ENCODE results near the gene FHIT. TPM values are rescaled to one million over a fixed set of nuclear protein-coding genes. Genes with fewer than 3 reads are reported as not detected.

Gene FHIT
- total and polyA plus RNA-seq, 4 donors: 6.9 to 16.5 (median 9.9) TPM

GRCh38 chr3:59728587-59728908 is 1522.7 kb downstream of the FHIT start:
- Histone ChIP-seq H3K4me3 (ENCODE audit: low read depth, low read length) (no peak overlapping the region), H3K9me3 (ENCODE audit: control insufficient read depth, insufficient read depth, low read length) (no peaks in the 10 kb centered on the region), H3K36me3 (ENCODE audit: control insufficient read depth, insufficient read depth, low read length) (no peaks in the 10 kb centered on the region), H3K4me1 (ENCODE audit: control insufficient read depth, insufficient read depth, low read length) (no peaks in the 10 kb centered on the region), H3K27ac (ENCODE audit: low read depth, low read length) (no peak overlapping the region), H3K27me3 (ENCODE audit: control insufficient read depth, insufficient read depth, low read length) (no peaks in the 10 kb centered on the region)
- DNase-seq (ENCODE audit: low read depth in 4 of 6, low spot score in 6 of 6): no peak

DNA sequence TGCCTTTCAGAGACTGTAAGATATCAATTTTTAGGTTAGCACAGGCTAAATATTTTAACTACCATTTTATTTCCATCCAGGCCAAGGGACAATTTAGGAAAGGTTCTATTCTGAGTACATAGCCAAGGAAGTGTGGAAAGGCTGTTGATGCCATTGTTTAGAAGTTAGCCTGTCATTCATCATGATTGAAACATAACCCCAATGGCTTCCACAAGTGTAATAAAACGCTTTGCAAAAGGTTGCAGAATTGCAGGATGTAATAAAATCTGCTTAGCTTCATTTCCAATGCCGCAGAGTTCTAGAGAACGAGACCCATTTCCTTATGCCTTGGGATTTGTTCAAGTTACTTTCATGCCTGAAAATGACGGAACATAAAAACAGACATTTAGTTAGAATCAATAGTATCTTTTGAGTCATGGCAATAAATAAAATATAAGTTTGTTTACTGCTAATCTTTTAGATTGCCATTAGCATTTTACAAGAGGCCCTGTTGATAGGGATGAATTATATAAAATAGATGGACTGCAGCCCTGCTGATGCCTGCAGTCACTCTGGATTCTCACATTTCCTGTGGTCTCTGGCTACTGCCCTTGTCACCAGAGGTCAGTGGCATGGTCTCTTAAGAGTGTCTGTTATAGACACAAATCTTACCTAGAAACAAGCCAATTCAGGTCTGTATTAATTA is 1523.2 kb downstream of the FHIT start:
- peak in 1 of 6 donors; percentile 49 for DNase-seq (ENCODE audit: low read depth in 4 of 6, low spot score in 6 of 6)
- H3K27me3 ChIP-seq (ENCODE audit: control insufficient read depth, insufficient read depth, low read length): no peaks in the 10 kb centered on the region
- no CpG with 5 or more reads among the region's 4 CpGs for WGBS (ENCODE audit: insufficient coverage)
- H3K27ac ChIP-seq (ENCODE audit: low read depth, low read length): no peak overlapping the region
- H3K9me3 ChIP-seq (ENCODE audit: control insufficient read depth, insufficient read depth, low read length): no peaks in the 10 kb centered on the region
- H3K4me1 ChIP-seq (ENCODE audit: control insufficient read depth, insufficient read depth, low read length): no peaks in the 10 kb centered on the region
- no peaks in the 10 kb centered on the region for H3K36me3 ChIP-seq (ENCODE audit: control insufficient read depth, insufficient read depth, low read length)
- H3K4me3 ChIP-seq (ENCODE audit: low read depth, low read length): no peak overlapping the region

GRCh38 chr3:59726279-59726678 is 1525.0 kb downstream of the FHIT start:
- no peaks in the 10 kb centered on the region for H3K9me3 ChIP-seq (ENCODE audit: control insufficient read depth, insufficient read depth, low read length)
- H3K27me3 ChIP-seq (ENCODE audit: control insufficient read depth, insufficient read depth, low read length): no peaks in the 10 kb centered on the region
- DNase-seq (ENCODE audit: low read depth in 4 of 6, low spot score in 6 of 6): no peak
- no peak overlapping the region for H3K4me3 ChIP-seq (ENCODE audit: low read depth, low read length)
- WGBS (ENCODE audit: insufficient coverage): 100% methylated on average over 2 of the region's 2 CpGs
- no peaks in the 10 kb centered on the region for H3K36me3 ChIP-seq (ENCODE audit: control insufficient read depth, insufficient read depth, low read length)
- no peak overlapping the region for H3K27ac ChIP-seq (ENCODE audit: low read depth, low read length)
- H3K4me1 ChIP-seq (ENCODE audit: control insufficient read depth, insufficient read depth, low read length): no peaks in the 10 kb centered on the region

DNA sequence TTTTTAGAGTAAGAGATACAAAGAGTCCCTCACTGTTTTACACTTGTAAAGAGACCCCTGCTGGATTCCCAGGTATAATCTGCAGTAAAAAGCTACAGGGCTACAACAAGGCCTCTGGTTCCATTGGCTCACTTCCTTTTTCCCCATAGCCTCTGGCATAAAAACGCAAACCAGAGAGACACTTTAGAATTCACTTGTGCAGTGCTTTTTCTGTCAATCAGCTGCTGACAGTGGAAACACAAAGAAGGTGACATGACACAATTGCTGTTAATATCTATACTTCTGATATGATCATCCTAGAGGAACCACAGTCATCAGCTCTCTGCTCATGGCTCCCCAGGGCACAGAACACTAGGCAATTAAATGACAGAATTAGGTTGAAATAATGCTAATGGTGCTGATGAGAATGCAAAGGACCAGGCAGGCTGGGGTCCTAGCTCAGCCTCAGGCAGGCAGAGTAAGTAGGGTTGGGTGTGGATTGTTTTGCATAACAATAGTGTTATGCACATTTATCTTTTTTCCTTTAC is 1533.5 kb downstream of the FHIT start:
- Histone ChIP-seq H3K36me3 (ENCODE audit: control insufficient read depth, insufficient read depth, low read length) (no peaks in the 10 kb centered on the region), H3K4me1 (ENCODE audit: control insufficient read depth, insufficient read depth, low read length) (no peaks in the 10 kb centered on the region), H3K9me3 (ENCODE audit: control insufficient read depth, insufficient read depth, low read length) (no peaks in the 10 kb centered on the region), H3K4me3 (ENCODE audit: low read depth, low read length) (no peak overlapping the region), H3K27ac (ENCODE audit: low read depth, low read length) (no peak overlapping the region), H3K27me3 (ENCODE audit: control insufficient read depth, insufficient read depth, low read length) (no peaks in the 10 kb centered on the region)
- DNase-seq (ENCODE audit: low read depth in 4 of 6, low spot score in 6 of 6): peak in 1 of 6 donors; percentile 70
- WGBS (ENCODE audit: insufficient coverage): 20% methylated on average over 1 of the region's 1 CpG

DNA sequence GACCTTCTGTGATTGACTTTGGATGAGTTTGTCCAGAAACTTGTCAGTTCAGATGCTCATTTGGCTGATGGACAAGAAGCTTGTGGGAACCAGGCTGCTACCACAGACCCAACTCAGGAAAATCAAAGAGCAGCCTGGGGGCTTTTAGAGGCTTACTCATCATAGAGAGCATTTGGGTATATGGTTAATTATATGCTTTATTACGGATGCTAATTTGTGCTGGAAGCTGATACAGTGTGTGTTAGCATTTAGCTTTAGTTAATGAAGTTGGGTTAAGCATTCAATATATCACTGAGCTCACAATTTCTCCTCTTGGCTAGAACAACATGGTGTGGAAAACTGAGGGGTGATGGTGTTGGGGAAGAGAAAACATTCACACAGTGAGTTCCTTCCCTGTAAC is 1537.2 kb downstream of the FHIT start:
- Histone ChIP-seq H3K9me3 (ENCODE audit: control insufficient read depth, insufficient read depth, low read length) (no peaks in the 10 kb centered on the region), H3K27ac (ENCODE audit: low read depth, low read length) (no peak overlapping the region), H3K27me3 (ENCODE audit: control insufficient read depth, insufficient read depth, low read length) (no peaks in the 10 kb centered on the region), H3K4me1 (ENCODE audit: control insufficient read depth, insufficient read depth, low read length) (no peaks in the 10 kb centered on the region), H3K36me3 (ENCODE audit: control insufficient read depth, insufficient read depth, low read length) (no peaks in the 10 kb centered on the region), H3K4me3 (ENCODE audit: low read depth, low read length) (no peak overlapping the region)
- DNase-seq (ENCODE audit: low read depth in 4 of 6, low spot score in 6 of 6): peak in 2 of 6 donors; percentile 67 to 83
- WGBS (ENCODE audit: insufficient coverage): no CpG with 5 or more reads among the region's 1 CpG

DNA sequence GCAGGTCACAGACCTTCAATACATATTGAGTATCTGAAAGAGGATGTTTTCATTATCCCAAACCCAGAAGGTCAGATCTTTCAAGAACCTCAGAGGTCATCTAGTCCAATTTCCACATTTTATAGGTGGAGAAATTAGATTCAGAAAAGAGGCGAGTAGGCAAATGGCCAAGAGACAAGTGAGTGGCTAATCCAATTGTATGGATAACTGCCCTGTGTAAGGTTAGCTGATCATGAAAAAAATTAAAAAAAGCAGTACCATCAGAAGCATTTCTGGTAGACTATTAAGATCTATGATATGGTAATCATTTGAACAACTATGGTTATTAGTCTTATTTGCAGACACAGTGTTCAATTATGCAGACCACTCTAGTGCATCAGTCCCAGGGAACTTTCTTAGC is 1540.7 kb downstream of the FHIT start:
- no peak overlapping the region for H3K4me3 ChIP-seq (ENCODE audit: low read depth, low read length)
- no peak for DNase-seq (ENCODE audit: low read depth in 4 of 6, low spot score in 6 of 6)
- 60% methylated on average over 1 of the region's 1 CpG for WGBS (ENCODE audit: insufficient coverage)
- no peaks in the 10 kb centered on the region for H3K9me3 ChIP-seq (ENCODE audit: control insufficient read depth, insufficient read depth, low read length)
- H3K4me1 ChIP-seq (ENCODE audit: control insufficient read depth, insufficient read depth, low read length): no peaks in the 10 kb centered on the region
- H3K36me3 ChIP-seq (ENCODE audit: control insufficient read depth, insufficient read depth, low read length): no peaks in the 10 kb centered on the region
- H3K27ac ChIP-seq (ENCODE audit: low read depth, low read length): no peak overlapping the region
- H3K27me3 ChIP-seq (ENCODE audit: control insufficient read depth, insufficient read depth, low read length): no peaks in the 10 kb centered on the region

DNA sequence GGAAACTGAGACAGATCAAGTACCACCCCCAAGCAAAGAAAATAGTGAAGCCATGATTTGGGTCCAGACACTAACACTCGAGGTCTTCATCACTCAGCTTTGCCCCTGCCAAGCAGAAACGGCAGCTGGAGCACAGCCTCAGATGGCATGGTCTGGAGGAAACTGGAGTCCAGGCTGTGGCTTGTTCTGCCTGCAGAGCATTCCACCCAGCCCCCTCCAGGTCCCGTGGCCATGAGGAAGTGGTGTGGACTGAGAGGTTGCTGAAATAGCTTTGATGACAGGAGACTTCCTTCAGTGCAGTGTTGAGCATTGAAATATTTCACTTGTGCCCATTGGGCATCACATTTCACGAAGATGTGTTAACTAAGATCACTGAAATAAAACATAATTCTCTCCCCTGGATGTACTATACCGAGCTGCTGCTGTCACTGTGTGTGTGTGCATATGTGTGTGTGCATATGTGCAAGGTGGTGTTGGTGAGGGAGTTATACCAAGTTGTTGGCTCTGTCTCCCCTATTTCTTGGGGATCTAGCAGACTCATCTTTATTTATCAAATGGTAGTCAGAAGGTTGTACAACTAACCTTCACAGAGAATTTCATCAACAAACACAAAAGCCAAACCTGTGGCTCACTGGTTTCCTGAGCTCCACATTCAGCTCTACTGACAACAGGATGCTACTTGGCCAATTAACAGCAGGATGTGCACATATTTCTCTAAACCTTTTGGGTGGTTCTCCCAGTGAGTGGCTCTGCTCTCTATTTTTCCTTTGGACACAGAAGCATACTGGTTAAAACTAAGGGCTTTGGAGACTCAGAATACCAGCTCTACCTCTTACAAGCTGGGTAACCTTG is 1541.3 kb downstream of the FHIT start:
- no peaks in the 10 kb centered on the region for H3K36me3 ChIP-seq (ENCODE audit: control insufficient read depth, insufficient read depth, low read length)
- DNase-seq (ENCODE audit: low read depth in 4 of 6, low spot score in 6 of 6): no peak
- no peaks in the 10 kb centered on the region for H3K27me3 ChIP-seq (ENCODE audit: control insufficient read depth, insufficient read depth, low read length)
- 75% methylated on average over 1 of the region's 5 CpGs for whole genome bisulfite sequencing (ENCODE audit: insufficient coverage)
- no peak overlapping the region for H3K4me3 ChIP-seq (ENCODE audit: low read depth, low read length)
- H3K27ac ChIP-seq (ENCODE audit: low read depth, low read length): no peak overlapping the region
- H3K9me3 ChIP-seq (ENCODE audit: control insufficient read depth, insufficient read depth, low read length): no peaks in the 10 kb centered on the region
- no peaks in the 10 kb centered on the region for H3K4me1 ChIP-seq (ENCODE audit: control insufficient read depth, insufficient read depth, low read length)

- WGBS (ENCODE audit: insufficient coverage): 95% methylated on average over 3 of the region's 3 CpGs
- Histone ChIP-seq H3K36me3 (ENCODE audit: control insufficient read depth, insufficient read depth, low read length) (no peaks in the 10 kb centered on the region), H3K4me3 (ENCODE audit: low read depth, low read length) (no peak overlapping the region), H3K27ac (ENCODE audit: low read depth, low read length) (no peak overlapping the region), H3K27me3 (ENCODE audit: control insufficient read depth, insufficient read depth, low read length) (no peaks in the 10 kb centered on the region), H3K4me1 (ENCODE audit: control insufficient read depth, insufficient read depth, low read length) (no peaks in the 10 kb centered on the region), H3K9me3 (ENCODE audit: control insufficient read depth, insufficient read depth, low read length) (no peaks in the 10 kb centered on the region)
- no peak for DNase-seq (ENCODE audit: low read depth in 4 of 6, low spot score in 6 of 6)
These were observed 1543.0 kb downstream of the FHIT start for GRCh38 chr3:59708202-59708601.

DNA sequence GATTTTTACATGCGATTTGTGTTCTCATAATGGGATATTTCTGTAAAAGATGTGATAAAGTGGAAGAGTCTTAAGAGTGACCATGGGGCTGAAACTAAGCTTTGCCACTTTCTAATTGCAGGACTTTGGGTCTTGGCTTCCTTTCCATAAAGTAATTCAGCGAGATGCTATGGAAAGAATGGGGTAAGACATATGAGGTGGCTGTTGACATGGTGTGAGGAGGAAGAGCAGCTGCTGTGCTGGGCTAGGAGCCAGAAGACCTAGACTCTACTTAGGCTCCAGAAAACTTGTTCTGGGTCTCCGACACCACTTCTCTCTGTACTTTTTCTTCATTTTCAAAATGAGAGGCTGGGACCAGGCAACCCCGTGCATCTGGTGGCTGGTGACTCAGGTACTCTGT is 1547.0 kb downstream of the FHIT start:
- WGBS (ENCODE audit: insufficient coverage): 100% methylated on average over 2 of the region's 4 CpGs
- Histone ChIP-seq H3K27ac (ENCODE audit: low read depth, low read length) (no peak overlapping the region), H3K4me1 (ENCODE audit: control insufficient read depth, insufficient read depth, low read length) (no peaks in the 10 kb centered on the region), H3K4me3 (ENCODE audit: low read depth, low read length) (no peak overlapping the region), H3K36me3 (ENCODE audit: control insufficient read depth, insufficient read depth, low read length) (no peaks in the 10 kb centered on the region), H3K27me3 (ENCODE audit: control insufficient read depth, insufficient read depth, low read length) (no peaks in the 10 kb centered on the region), H3K9me3 (ENCODE audit: control insufficient read depth, insufficient read depth, low read length) (no peaks in the 10 kb centered on the region)
- no peak for DNase-seq (ENCODE audit: low read depth in 4 of 6, low spot score in 6 of 6)

Data from spinal cord (tissue), 10 donors.